HG03025 (cell line): Measurements from ENCODE around the gene TOMM70.
"Not testable (repeated sequence)": the region's sequence is repeated elsewhere in the genome, so short reads cannot be mapped to it uniquely, and the experiment has no call there.

Experiments used
- ATAC-seq: cut with Tn5 transposase; IDR thresholded peaks from one replicate; pipeline ENCODE4 v1.9.1; 2021; ENCODE audit warnings: mild to moderate bottlenecking, moderate library complexity; ENCODE audit not compliant: unreplicated experiment, low FRiP score

TOMM70 gene

GRCh38 chr3:100370756-100371155 is 30.1 kb downstream of the TOMM70 start:
- no peak for ATAC-seq

GRCh38 chr3:100368441-100368840 is 32.4 kb downstream of the TOMM70 start:
- ATAC-seq, result no peak

- ATAC-seq, result no peak
Measured at GRCh38 chr3:100366424-100366823, 34.5 kb downstream of the TOMM70 start.

GRCh38 chr3:100364421-100364820 is 36.5 kb downstream of the TOMM70 start:
- no peak for ATAC-seq

GRCh38 chr3:100361897-100362296 is 39.0 kb downstream of the TOMM70 start:
- no peak for ATAC-seq

GRCh38 chr3:100360757-100361496 is 40.0 kb downstream of the TOMM70 start:
- no peak for ATAC-seq

GRCh38 chr3:100359035-100359434 is 41.9 kb downstream of the TOMM70 start:
- ATAC-seq, result no peak

GRCh38 chr3:100358413-100358812 is 42.5 kb downstream of the TOMM70 start:
- ATAC-seq, result no peak

GRCh38 chr3:100354850-100355249 is 46.0 kb downstream of the TOMM70 start:
- no peak for ATAC-seq

GRCh38 chr3:100352296-100353231 is 48.3 kb downstream of the TOMM70 start:
- no peak for ATAC-seq

GRCh38 chr3:100351770-100352169 is 49.1 kb downstream of the TOMM70 start:
- not testable (repeated sequence) for ATAC-seq

- ATAC-seq, result no peak
Measured at GRCh38 chr3:100348727-100349126, 52.2 kb downstream of the TOMM70 start.

GRCh38 chr3:100340527-100340926 is 60.4 kb downstream of the TOMM70 start:
- no peak for ATAC-seq

GRCh38 chr3:100339786-100340185 is 61.1 kb downstream of the TOMM70 start:
- ATAC-seq, result no peak

GRCh38 chr3:100338911-100339310 is 62.0 kb downstream of the TOMM70 start:
- no peak for ATAC-seq

- not testable (repeated sequence) for ATAC-seq
Measured at GRCh38 chr3:100336229-100336628, 64.7 kb downstream of the TOMM70 start.

GRCh38 chr3:100335434-100335833 is 65.5 kb downstream of the TOMM70 start:
- peak; percentile 33 for ATAC-seq

GRCh38 chr3:100334488-100335351 is 66.2 kb downstream of the TOMM70 start, which contains the start of gene NIT2:
Gene NIT2 (plus strand): TSS chr3:100334757. CDS start chr3:100334792, 35 bp downstream.
- ATAC-seq, result peak; percentile 95

GRCh38 chr3:100333970-100334487 is 66.9 kb downstream of the TOMM70 start:
- ATAC-seq, result peak; percentile 13

GRCh38 chr3:100333051-100333450 is 67.8 kb downstream of the TOMM70 start:
- ATAC-seq, result no peak
